Ammon's horn (tissue), 1 donor: ENCODE results near the gene ARHGEF2.

Source experiments
- DNase-seq: peaks from one replicate; pipeline ENCODE4 v3.0.0-alpha.2; 2016; ENCODE audit warnings: low spot score

Gene ARHGEF2

GRCh38 chr1:155911156-155912055 lies 66.9 kb downstream of the ARHGEF2 start, which contains the start of gene RIT1:
Gene RIT1, minus strand, starts transcription at chr1:155911349. Its CDS starts 588 bp downstream, at chr1:155910761.
- peak; percentile 89 for DNase-seq

- peak; percentile 43 for DNase-seq
Observed at GRCh38 chr1:155910621-155911121, 67.7 kb downstream of the ARHGEF2 start.

GRCh38 chr1:155909894-155910293 lies 68.5 kb downstream of the ARHGEF2 start:
- DNase-seq: peak; percentile 54

GRCh38 chr1:155904261-155904660 lies 74.1 kb downstream of the ARHGEF2 start:
- DNase-seq: no peak

- no peak for DNase-seq
Observed at GRCh38 chr1:155900161-155900560, 78.2 kb downstream of the ARHGEF2 start.

GRCh38 chr1:155899683-155900082 lies 78.7 kb downstream of the ARHGEF2 start:
- DNase-seq: no peak

- no peak for DNase-seq
Observed at GRCh38 chr1:155898888-155899287, 79.5 kb downstream of the ARHGEF2 start.

GRCh38 chr1:155897746-155898145 lies 80.6 kb downstream of the ARHGEF2 start:
- no peak for DNase-seq
